ENCODE measurements around the gene GRM1.

The GRM1 gene

GRCh38 chr6:146071781-146072180, 42.9 kb downstream of the GRM1 start:
- Mint-ChIP-seq H3K27me3 (peaks cover 5% of the 10 kb centered on the region), H3K36me3 (no peaks in the 10 kb centered on the region), H3K4me3 (no peak overlapping the region), H3K9me3 (no peaks in the 10 kb centered on the region), H3K27ac (no peak overlapping the region), H3K4me1 (no peaks in the 10 kb centered on the region)

- Mint-ChIP-seq H3K27ac (no peak overlapping the region), H3K4me3 (no peak overlapping the region), H3K36me3 (no peaks in the 10 kb centered on the region), H3K9me3 (no peaks in the 10 kb centered on the region), H3K27me3 (no peaks in the 10 kb centered on the region), H3K4me1 (no peaks in the 10 kb centered on the region)
Measured at GRCh38 chr6:146077992-146078391, 49.1 kb downstream of the GRM1 start.

- Mint-ChIP-seq H3K27ac (no peak overlapping the region), H3K4me3 (no peak overlapping the region), H3K4me1 (no peaks in the 10 kb centered on the region)
Measured at GRCh38 chr6:146087386-146087785, 58.5 kb downstream of the GRM1 start.

GRCh38 chr6:146090474-146090873, 61.6 kb downstream of the GRM1 start:
- Mint-ChIP-seq H3K27ac (no peak overlapping the region), H3K36me3 (no peaks in the 10 kb centered on the region), H3K4me3 (no peak overlapping the region), H3K4me1 (no peaks in the 10 kb centered on the region), H3K9me3 (no peaks in the 10 kb centered on the region), H3K27me3 (peaks cover 8% of the 10 kb centered on the region)

More at GRCh38 chr6:146087386-146087785, 58.5 kb downstream of the GRM1 start:
- H3K27me3 Mint-ChIP-seq, result peaks cover 8% of the 10 kb centered on the region
- H3K36me3 Mint-ChIP-seq, result no peaks in the 10 kb centered on the region
- H3K9me3 Mint-ChIP-seq, result no peaks in the 10 kb centered on the region

GRCh38 chr6:146092961-146093686, 64.3 kb downstream of the GRM1 start:
- no peak overlapping the region for H3K4me3 Mint-ChIP-seq
- no peaks in the 10 kb centered on the region for H3K4me1 Mint-ChIP-seq
- no peaks in the 10 kb centered on the region for H3K9me3 Mint-ChIP-seq
- H3K27me3 Mint-ChIP-seq, result no peaks in the 10 kb centered on the region
- H3K27ac Mint-ChIP-seq, result no peak overlapping the region
- no peaks in the 10 kb centered on the region for H3K36me3 Mint-ChIP-seq

GRCh38 chr6:146095481-146095880, 66.6 kb downstream of the GRM1 start:
- H3K27ac Mint-ChIP-seq, result no peak overlapping the region
- no peaks in the 10 kb centered on the region for H3K27me3 Mint-ChIP-seq
- no peaks in the 10 kb centered on the region for H3K4me1 Mint-ChIP-seq
- H3K4me3 Mint-ChIP-seq, result no peak overlapping the region
- H3K36me3 Mint-ChIP-seq, result no peaks in the 10 kb centered on the region
- H3K9me3 Mint-ChIP-seq, result no peaks in the 10 kb centered on the region

- Mint-ChIP-seq H3K4me1 (no peaks in the 10 kb centered on the region), H3K36me3 (no peaks in the 10 kb centered on the region), H3K4me3 (no peak overlapping the region), H3K27ac (no peak overlapping the region), H3K9me3 (no peaks in the 10 kb centered on the region), H3K27me3 (peaks cover 2% of the 10 kb centered on the region)
Measured at GRCh38 chr6:146097586-146097985, 68.7 kb downstream of the GRM1 start.

GRCh38 chr6:146100776-146101175, 71.9 kb downstream of the GRM1 start:
- H3K4me1 Mint-ChIP-seq, result no peaks in the 10 kb centered on the region

GRCh38 chr6:146103416-146104072, 74.7 kb downstream of the GRM1 start:
- Mint-ChIP-seq H3K4me3 (no peak overlapping the region), H3K9me3 (peaks cover 3% of the 10 kb centered on the region), H3K36me3 (peaks cover 1% of the 10 kb centered on the region), H3K27me3 (peaks cover 4% of the 10 kb centered on the region), H3K4me1 (no peaks in the 10 kb centered on the region), H3K27ac (no peak overlapping the region)

More at GRCh38 chr6:146100776-146101175, 71.9 kb downstream of the GRM1 start:
- H3K4me3 Mint-ChIP-seq, result no peak overlapping the region
- H3K27me3 Mint-ChIP-seq, result peaks cover 4% of the 10 kb centered on the region
- no peak overlapping the region for H3K27ac Mint-ChIP-seq
- no peaks in the 10 kb centered on the region for H3K36me3 Mint-ChIP-seq
- no peaks in the 10 kb centered on the region for H3K9me3 Mint-ChIP-seq

GRCh38 chr6:146106532-146106931, 77.7 kb downstream of the GRM1 start:
- Mint-ChIP-seq H3K27ac (no peak overlapping the region), H3K36me3 (peaks cover 4% of the 10 kb centered on the region), H3K9me3 (peaks cover 8% of the 10 kb centered on the region), H3K4me1 (no peaks in the 10 kb centered on the region), H3K4me3 (no peak overlapping the region), H3K27me3 (peaks cover 8% of the 10 kb centered on the region)

GRCh38 chr6:146110990-146111389, 82.1 kb downstream of the GRM1 start:
- Mint-ChIP-seq H3K4me3 (no peak overlapping the region), H3K4me1 (no peaks in the 10 kb centered on the region), H3K27ac (peak overlapping the region; percentile 36), H3K9me3 (peaks cover 8% of the 10 kb centered on the region), H3K36me3 (peaks cover 4% of the 10 kb centered on the region), H3K27me3 (peaks cover 5% of the 10 kb centered on the region)

GRCh38 chr6:146111881-146112450, 83.1 kb downstream of the GRM1 start:
- Mint-ChIP-seq H3K36me3 (peaks cover 4% of the 10 kb centered on the region), H3K4me3 (no peak overlapping the region), H3K4me1 (no peaks in the 10 kb centered on the region), H3K27ac (no peak overlapping the region), H3K9me3 (peaks cover 8% of the 10 kb centered on the region), H3K27me3 (peaks cover 5% of the 10 kb centered on the region)

GRCh38 chr6:146113084-146113623, 84.3 kb downstream of the GRM1 start:
- peaks cover 8% of the 10 kb centered on the region for H3K9me3 Mint-ChIP-seq
- H3K27me3 Mint-ChIP-seq, result peaks cover 5% of the 10 kb centered on the region
- no peaks in the 10 kb centered on the region for H3K4me1 Mint-ChIP-seq
- H3K36me3 Mint-ChIP-seq, result peaks cover 4% of the 10 kb centered on the region
- no peak overlapping the region for H3K27ac Mint-ChIP-seq
- no peak overlapping the region for H3K4me3 Mint-ChIP-seq

- H3K4me3 Mint-ChIP-seq, result no peak overlapping the region
- H3K4me1 Mint-ChIP-seq, result no peaks in the 10 kb centered on the region
- H3K27me3 Mint-ChIP-seq, result no peaks in the 10 kb centered on the region
- no peak overlapping the region for H3K27ac Mint-ChIP-seq
- peaks cover 5% of the 10 kb centered on the region for H3K9me3 Mint-ChIP-seq
- no peaks in the 10 kb centered on the region for H3K36me3 Mint-ChIP-seq
Measured at GRCh38 chr6:146123616-146124015, 94.8 kb downstream of the GRM1 start.

GRCh38 chr6:146127447-146128215, 98.8 kb downstream of the GRM1 start:
- Mint-ChIP-seq H3K27me3 (no peaks in the 10 kb centered on the region), H3K4me1 (no peaks in the 10 kb centered on the region), H3K36me3 (no peaks in the 10 kb centered on the region), H3K4me3 (no peak overlapping the region), H3K9me3 (no peaks in the 10 kb centered on the region), H3K27ac (no peak overlapping the region)

All from activated naive CD4-positive, alpha-beta T cell treated with anti-CD3 and anti-CD28 coated beads, Interleukin-2, amount 50 U/mL, for 24 hours (primary cell).